Diencephalon (tissue), 1 donor: Measurements from ENCODE around the gene OR4K14. TPM values are rescaled to one million over a fixed set of nuclear protein-coding genes. Genes with fewer than 3 reads are reported as not detected.

Experiments used
- total RNA-seq: library from RNA; depleted of rRNA; stranded (reverse); fragments of >200 nt; gene quantifications from one replicate; pipeline ENCODE4 v1.2.3, GENCODE V29; 2014

The OR4K14 gene
- not detected for total RNA-seq

DNA sequence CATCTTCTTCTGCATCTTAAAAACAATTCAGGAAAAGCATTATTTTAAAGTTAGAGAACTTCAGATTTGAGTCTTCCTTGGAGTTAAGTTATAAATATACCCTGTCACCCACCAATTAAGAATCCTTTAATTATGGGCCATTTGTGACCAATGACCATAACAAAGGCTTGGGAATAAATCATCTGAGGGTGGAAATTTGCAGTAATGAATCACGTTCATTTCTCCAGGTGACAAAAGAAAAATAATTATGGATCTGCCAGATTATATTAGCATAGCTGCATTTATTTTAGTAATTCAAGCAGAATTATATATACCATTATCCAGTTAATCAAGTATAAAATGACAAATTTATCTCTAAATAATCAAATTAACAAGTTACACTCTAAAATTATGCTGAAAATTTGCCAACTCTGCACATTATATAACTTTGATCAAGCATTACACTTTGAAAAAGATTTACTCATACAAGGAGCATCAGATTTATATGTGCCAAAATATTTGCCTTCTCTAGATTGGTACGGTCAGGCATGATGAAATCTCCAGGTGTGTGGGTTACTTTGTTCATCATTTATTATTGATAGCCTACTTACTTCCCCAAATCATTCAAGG is at the start of gene OR4K14:
Gene OR4K14, minus strand, starts transcription at position 51 of the 609 bp plus-strand sequence. CDS start 4,114 bp downstream, outside the sequence.

DNA sequence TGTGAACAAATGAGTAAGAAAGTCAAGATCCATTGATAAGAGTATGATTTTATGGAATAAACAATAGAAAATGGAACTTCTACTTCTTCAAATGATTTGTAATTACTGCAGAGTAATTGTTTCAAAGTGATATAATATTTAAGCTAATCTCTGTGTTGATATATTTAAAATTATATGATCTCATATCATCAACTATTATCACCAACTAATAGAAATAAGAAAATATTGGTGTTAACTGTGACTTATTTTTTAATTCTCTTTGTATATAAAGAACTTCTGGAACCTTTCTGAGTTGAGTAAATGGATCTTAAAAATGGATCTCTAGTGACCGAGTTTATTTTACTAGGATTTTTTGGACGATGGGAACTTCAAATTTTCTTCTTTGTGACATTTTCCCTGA is 40.6 kb upstream of the OR4K14 start, which contains the start of gene OR4L1:
Gene OR4L1, plus strand, starts transcription at position 301 of the 400 bp plus-strand sequence. Its CDS starts 0 bp downstream, at position 301.

DNA sequence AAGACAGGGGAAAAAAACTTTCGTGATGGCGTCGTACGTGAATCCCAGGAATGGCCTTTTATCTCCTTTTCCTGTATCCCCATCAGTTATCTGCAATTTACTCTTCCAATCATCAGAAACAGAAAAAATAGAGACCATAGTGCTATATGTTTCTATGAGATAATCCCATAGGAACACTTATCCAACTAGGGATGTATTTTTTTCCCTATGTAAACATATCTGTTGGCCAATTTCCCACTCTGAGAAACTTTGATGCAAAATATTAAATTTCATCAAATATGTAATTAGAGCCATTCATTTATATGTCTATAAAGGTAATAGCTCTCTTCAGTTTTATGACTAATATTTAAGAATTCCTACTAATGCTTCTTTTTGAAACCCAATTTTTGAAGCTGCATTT is 16.8 kb upstream of the OR4K14 start, which contains the start of gene OR4K13:
Gene OR4K13, minus strand, starts transcription at position 101 of the 400 bp plus-strand sequence. CDS start 1,280 bp downstream, outside the sequence.

GRCh38 chr14:20001863-20002262 is 17.2 kb downstream of the OR4K14 start, which contains the start of gene OR4Q2:
OR4Q2 (plus strand) TSS chr14:20002163.

DNA sequence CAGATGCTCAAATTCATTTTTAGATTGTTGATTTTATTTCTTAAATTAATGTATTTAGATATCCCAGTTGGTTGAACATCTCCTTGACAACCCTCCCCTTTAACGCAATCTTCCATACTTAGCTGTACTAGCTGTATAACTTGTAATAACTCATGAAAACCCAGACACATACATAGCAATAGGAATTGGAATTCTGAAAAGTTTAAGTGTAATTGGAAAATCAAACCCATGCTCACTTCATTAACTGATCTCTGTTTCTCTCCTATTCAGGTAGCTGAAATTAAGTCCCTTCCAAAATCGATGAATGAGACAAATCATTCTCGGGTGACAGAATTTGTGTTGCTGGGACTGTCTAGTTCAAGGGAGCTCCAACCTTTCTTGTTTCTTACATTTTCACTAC is 43.8 kb downstream of the OR4K14 start, which contains the start of gene OR4K15:
Gene OR4K15, plus strand, starts transcription at position 301 of the 400 bp plus-strand sequence. Its CDS starts 0 bp downstream, at position 301.

Other genes starting within 250 kb of the OR4K14 start
- gene OR4M1, start 245.8 kb downstream of the OR4K14 start, total RNA-seq, result not detected
- not detected for gene OR4N2, start 215.5 kb downstream of the OR4K14 start, total RNA-seq
- gene OR4K2, start 144.2 kb downstream of the OR4K14 start, total RNA-seq, result not detected
- not detected for gene OR4K5, start 98.7 kb downstream of the OR4K14 start, total RNA-seq
- gene OR4K1, start 88.4 kb downstream of the OR4K14 start, total RNA-seq, result not detected
- gene OR4K15, start 43.7 kb downstream of the OR4K14 start, total RNA-seq, result not detected
- gene OR4Q2, start 17.1 kb downstream of the OR4K14 start, total RNA-seq, result not detected
- gene OR4K13, start 16.7 kb upstream of the OR4K14 start, total RNA-seq, result not detected
- not detected for gene OR4L1, start 40.7 kb upstream of the OR4K14 start, total RNA-seq
- not detected for gene OR4K17, start 91.4 kb upstream of the OR4K14 start, total RNA-seq
- not detected for gene OR4N5, start 119.5 kb upstream of the OR4K14 start, total RNA-seq
- gene OR11G2, start 171.6 kb upstream of the OR4K14 start, total RNA-seq, result not detected
- not detected for gene OR11H6, start 204.4 kb upstream of the OR4K14 start, total RNA-seq
- gene OR11H7, start 209.7 kb upstream of the OR4K14 start, total RNA-seq, result not detected
- gene OR11H4, start 220.0 kb upstream of the OR4K14 start, total RNA-seq, result not detected